Hematopoietic multipotent progenitor cell treated with erythropoietin and hydrocortisone succinate and interleukin-3 and kit ligand, for 4 days (in vitro differentiated cells): ENCODE results near the gene VNN1.

Experiments used
- DNase-seq: peaks from one replicate; pipeline ENCODE4 v3.0.0-alpha.2; 2015

Gene VNN1

GRCh38 chr6:132713352-132714134 lies at the start of gene VNN1:
VNN1 (minus strand) TSS chr6:132714055; CDS start chr6:132714035, 20 bp downstream.
- peak; percentile 92 for DNase-seq

- peak; percentile 66 for DNase-seq
Observed at GRCh38 chr6:132763269-132763668, 49.4 kb upstream of the VNN1 start.

- DNase-seq: no peak
Observed at GRCh38 chr6:132760256-132760655, 46.4 kb upstream of the VNN1 start.

GRCh38 chr6:132758689-132759088 lies 44.8 kb upstream of the VNN1 start:
- DNase-seq: no peak

- no peak for DNase-seq
Observed at GRCh38 chr6:132752255-132752654, 38.4 kb upstream of the VNN1 start.

- no peak for DNase-seq
Observed at GRCh38 chr6:132751828-132752227, 38.0 kb upstream of the VNN1 start.

- DNase-seq: no peak
Observed at GRCh38 chr6:132751306-132751705, 37.5 kb upstream of the VNN1 start.

- DNase-seq: no peak
Observed at GRCh38 chr6:132750455-132751248, 36.8 kb upstream of the VNN1 start.

GRCh38 chr6:132749111-132749510 lies 35.3 kb upstream of the VNN1 start:
- DNase-seq: peak; percentile 30

- DNase-seq: no peak
Observed at GRCh38 chr6:132748446-132748845, 34.6 kb upstream of the VNN1 start.

GRCh38 chr6:132746048-132746447 lies 32.2 kb upstream of the VNN1 start:
- DNase-seq: peak; percentile 73

GRCh38 chr6:132742495-132742894 lies 28.6 kb upstream of the VNN1 start:
- DNase-seq: peak; percentile 66

- DNase-seq: no peak
Observed at GRCh38 chr6:132741281-132741680, 27.4 kb upstream of the VNN1 start.

- no peak for DNase-seq
Observed at GRCh38 chr6:132736239-132736638, 22.4 kb upstream of the VNN1 start.

- peak; percentile 72 for DNase-seq
Observed at GRCh38 chr6:132734694-132735236, 20.9 kb upstream of the VNN1 start.

GRCh38 chr6:132733814-132734213 lies 20.0 kb upstream of the VNN1 start:
- DNase-seq: no peak

GRCh38 chr6:132733283-132733682 lies 19.4 kb upstream of the VNN1 start:
- peak; percentile 62 for DNase-seq

GRCh38 chr6:132731086-132731485 lies 17.2 kb upstream of the VNN1 start:
- DNase-seq: no peak

- no peak for DNase-seq
Observed at GRCh38 chr6:132730560-132730959, 16.7 kb upstream of the VNN1 start.

GRCh38 chr6:132728616-132729015 lies 14.8 kb upstream of the VNN1 start:
- DNase-seq: no peak

- no peak for DNase-seq
Observed at GRCh38 chr6:132726608-132726975, 12.7 kb upstream of the VNN1 start.

- DNase-seq: no peak
Observed at GRCh38 chr6:132725947-132726607, 12.2 kb upstream of the VNN1 start.

- no peak for DNase-seq
Observed at GRCh38 chr6:132725471-132725870, 11.6 kb upstream of the VNN1 start.
